Measurements from ENCODE around the gene LAMP2.
A peak's percentile ranks its signal among the peaks of the same experiment; 100 is the strongest.

LAMP2 gene

DNA sequence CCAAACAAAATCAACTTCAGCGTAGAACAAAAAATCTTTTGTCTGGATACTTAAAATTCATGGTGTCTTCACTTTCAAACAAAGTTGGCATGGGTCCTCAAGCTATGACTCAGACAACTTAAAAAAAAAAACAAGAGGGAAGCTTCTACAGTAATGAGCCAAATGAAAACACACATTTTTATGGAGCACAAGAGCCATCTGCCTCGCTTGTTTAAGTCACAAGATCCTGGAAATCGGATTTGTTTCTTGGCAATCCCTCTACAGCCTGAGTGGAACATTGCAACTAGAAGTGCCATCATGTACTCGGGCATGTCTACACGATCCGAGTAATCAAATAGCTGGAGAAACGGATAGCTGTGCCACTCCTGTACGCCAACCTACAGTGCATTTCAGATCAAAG, 22.6 kb downstream of the LAMP2 start:
- DNase-seq (ENCODE audit: low read depth): peak; percentile 53
- TF ChIP-seq, protein P1, sequence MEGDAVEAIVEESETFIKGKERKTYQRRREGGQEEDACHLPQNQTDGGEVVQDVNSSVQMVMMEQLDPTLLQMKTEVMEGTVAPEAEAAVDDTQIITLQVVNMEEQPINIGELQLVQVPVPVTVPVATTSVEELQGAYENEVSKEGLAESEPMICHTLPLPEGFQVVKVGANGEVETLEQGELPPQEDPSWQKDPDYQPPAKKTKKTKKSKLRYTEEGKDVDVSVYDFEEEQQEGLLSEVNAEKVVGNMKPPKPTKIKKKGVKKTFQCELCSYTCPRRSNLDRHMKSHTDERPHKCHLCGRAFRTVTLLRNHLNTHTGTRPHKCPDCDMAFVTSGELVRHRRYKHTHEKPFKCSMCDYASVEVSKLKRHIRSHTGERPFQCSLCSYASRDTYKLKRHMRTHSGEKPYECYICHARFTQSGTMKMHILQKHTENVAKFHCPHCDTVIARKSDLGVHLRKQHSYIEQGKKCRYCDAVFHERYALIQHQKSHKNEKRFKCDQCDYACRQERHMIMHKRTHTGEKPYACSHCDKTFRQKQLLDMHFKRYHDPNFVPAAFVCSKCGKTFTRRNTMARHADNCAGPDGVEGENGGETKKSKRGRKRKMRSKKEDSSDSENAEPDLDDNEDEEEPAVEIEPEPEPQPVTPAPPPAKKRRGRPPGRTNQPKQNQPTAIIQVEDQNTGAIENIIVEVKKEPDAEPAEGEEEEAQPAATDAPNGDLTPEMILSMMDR (IDR thresholded peaks at IDR 0.05; ENCODE audit: low read depth, low read length, missing control alignments): peak; percentile 12
- no peak overlapping the region for H3K4me3 ChIP-seq (ENCODE audit: low read depth, low read length)
- in situ Hi-C loops (cut with HindIII; ENCODE audit: low sequenced_read_pairs): no loop called here

DNA sequence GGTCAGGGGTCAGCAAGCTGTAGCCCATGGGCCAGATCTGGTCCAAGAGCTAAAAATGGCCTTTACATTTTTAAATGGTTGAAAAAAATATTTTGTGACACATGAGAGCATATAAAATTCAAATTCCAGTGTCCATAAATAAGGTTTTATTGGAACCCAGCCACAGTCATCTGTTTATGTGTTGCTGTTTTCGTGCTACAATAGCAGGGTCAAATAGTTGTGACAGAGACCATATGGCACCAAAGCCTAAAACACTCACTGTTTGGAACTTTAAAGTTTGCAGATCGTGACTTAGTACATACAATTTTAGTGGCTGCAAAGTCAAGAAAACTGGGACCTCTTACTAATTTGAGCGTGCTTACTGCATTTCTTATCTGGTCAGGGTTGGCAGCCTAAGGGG, 29.2 kb downstream of the LAMP2 start:
- in situ Hi-C loops (cut with HindIII; ENCODE audit: low sequenced_read_pairs): no loop called here
- no peak for DNase-seq (ENCODE audit: low read depth)
- TF ChIP-seq, protein P1 (IDR thresholded peaks at IDR 0.05; ENCODE audit: low read depth, low read length, missing control alignments): no peak
- no peak overlapping the region for H3K4me3 ChIP-seq (ENCODE audit: low read depth, low read length)

DNA sequence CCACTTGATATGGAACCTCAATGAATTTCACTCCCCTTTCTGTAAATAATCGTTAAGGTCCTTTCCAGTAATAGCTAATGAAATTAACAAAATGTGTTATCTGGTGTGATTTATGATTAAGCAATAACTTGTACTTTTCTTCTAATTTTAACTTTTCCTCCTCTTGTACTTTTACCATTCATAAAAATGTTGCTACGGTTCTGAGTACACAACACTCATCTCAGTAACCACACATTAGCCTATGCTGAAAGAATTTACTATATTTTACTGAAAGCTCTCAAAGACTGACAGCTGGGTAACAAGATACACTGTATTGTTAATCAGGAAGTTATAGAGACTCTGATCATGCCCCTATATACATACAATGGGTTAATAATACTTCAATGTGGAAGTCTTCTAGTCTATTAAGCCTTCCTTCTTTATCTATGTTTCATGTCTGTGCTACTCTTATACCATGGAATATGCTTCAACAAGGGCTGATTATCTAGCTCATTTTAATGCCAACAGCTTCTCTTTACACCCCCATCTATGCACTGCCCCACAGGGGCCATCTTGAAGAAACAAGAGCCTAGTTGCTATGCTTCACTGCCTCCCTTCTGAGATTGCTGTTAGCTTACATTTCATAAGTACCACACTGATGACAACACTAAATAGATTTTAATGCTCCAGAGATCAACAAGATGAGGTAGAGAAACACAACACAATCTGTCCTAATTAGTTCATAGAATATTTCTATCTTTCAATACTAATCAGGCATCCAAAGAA, 39.1 kb downstream of the LAMP2 start:
- in situ Hi-C loops (cut with HindIII; ENCODE audit: low sequenced_read_pairs): no loop called here
- TF ChIP-seq, protein P1 (IDR thresholded peaks at IDR 0.05; ENCODE audit: low read depth, low read length, missing control alignments): no peak
- DNase-seq (ENCODE audit: low read depth): no peak
- H3K4me3 ChIP-seq (ENCODE audit: low read depth, low read length): no peak overlapping the region

DNA sequence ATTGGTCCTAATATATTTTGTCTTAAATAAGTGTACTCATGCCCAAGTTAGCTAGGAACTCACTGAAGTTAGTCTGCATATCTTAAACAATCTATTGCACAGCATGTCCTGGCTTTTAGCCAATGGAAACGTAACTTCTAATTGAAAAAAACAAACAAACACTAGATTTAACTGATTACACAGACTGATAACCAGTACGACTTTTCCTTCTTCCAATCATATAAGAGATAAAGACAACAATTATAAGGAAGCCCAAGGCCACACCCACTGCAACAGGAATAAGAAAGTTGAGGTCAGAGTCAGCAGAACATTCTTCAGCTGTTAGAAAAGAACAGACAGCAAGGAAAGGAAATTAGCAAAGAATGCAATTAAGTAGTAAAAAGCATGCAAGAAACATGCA, 40.8 kb downstream of the LAMP2 start:
- DNase-seq (ENCODE audit: low read depth): no peak
- no peak overlapping the region for H3K4me3 ChIP-seq (ENCODE audit: low read depth, low read length)
- in situ Hi-C loops (cut with HindIII; ENCODE audit: low sequenced_read_pairs): no loop called here
- TF ChIP-seq, protein P1 (IDR thresholded peaks at IDR 0.05; ENCODE audit: low read depth, low read length, missing control alignments): no peak

DNA sequence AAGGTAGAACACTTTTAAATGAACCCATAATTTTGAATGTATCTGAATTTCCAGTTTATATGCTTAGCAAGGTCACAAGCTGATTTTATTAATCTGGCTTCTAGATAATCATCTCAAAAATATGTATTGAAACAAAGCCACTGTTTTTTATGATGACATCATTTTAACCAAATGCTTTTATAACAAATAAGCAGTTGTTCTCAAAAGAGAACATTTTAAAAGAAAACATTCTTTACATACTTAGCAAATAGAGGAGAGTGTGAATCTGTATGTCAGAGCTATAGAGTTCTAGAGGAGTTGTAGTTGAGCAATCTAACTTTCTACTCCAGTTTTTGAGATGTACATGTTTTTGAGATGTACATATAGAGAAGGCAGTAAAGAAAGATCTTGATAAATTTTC, 42.5 kb downstream of the LAMP2 start:
- H3K4me3 ChIP-seq (ENCODE audit: low read depth, low read length): no peak overlapping the region
- DNase-seq (ENCODE audit: low read depth): no peak
- in situ Hi-C loops (cut with HindIII; ENCODE audit: low sequenced_read_pairs): no loop called here
- TF ChIP-seq, protein P1 (IDR thresholded peaks at IDR 0.05; ENCODE audit: low read depth, low read length, missing control alignments): no peak

DNA sequence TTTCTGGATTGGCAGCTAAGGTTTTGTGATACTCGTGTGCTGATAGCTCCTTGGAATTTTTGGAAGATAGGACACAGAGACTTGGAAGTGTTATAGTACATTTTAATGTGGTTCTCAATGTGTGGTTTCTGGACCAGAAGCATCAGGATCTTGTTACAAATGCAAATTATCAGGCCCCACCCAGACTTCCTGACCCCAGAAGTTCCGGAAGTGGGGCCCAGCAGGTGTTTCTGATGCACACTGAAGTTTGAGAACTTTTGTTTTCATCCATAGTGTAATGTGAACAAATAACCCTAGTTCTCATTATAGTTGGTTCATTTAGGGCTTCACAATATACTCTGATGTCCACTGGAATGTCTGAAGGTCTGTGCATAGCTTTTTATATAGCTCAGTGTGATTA, 49.6 kb downstream of the LAMP2 start:
- in situ Hi-C loops (cut with HindIII; ENCODE audit: low sequenced_read_pairs): no loop called here
- no peak overlapping the region for H3K4me3 ChIP-seq (ENCODE audit: low read depth, low read length)
- TF ChIP-seq, protein P1 (IDR thresholded peaks at IDR 0.05; ENCODE audit: low read depth, low read length, missing control alignments): no peak
- DNase-seq (ENCODE audit: low read depth): no peak

Data from astrocyte of the cerebellum (primary cell).